SH-SY5Y (cell line): Measurements from ENCODE around the gene ANKRD11.

Experiments
- GATA2 ChIP-seq: IDR thresholded peaks from 2 replicates; pipeline ENCODE4 v1.6.1; 2011; ENCODE audit warnings: mild to moderate bottlenecking, low read depth, low read length
- GATA3 ChIP-seq: IDR thresholded peaks from 2 replicates; pipeline ENCODE4 v1.6.1; 2011; ENCODE audit warnings: low read depth, mild to moderate bottlenecking, low read length, moderate library complexity

DNA sequence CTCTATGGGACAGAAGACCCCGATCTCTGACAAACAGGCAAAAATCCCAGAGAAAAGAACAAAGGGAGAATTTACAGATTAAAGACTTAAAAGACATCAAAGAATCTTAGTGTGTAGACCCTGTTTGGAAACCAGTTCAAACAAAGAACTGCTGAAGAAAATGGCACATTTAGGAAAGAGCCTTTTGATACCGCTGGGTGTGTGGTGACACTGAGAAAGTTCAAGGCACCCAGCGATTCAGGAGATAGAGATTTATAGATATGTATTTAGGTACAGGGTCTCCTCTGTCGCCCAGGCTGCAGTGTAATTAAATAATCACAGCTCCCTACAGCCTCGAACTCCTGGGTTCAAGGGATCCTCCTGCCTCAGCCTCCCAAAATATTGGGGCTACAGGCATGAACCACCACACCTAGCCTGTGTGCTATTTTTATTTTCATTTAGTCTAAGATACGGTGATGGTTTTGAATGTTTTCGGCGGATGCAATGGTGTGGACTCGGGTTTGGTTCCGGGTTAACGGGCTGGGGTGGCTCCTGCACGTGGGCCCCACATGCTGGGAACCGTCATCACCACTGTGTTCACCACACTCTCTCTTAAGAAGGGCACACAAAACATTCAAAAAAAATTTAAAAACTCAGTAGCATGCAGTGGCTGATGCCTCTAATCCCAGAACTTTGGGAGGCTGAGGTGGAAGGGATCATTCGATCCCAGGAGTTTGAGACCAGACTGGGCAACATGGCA lies 158.8 kb downstream of the ANKRD11 start:
- TF ChIP-seq GATA2: no peak
- TF ChIP-seq GATA3: no peak
